ENCODE results near the gene ADRA1B.
"Not testable (repeated sequence)": the region's sequence is repeated elsewhere in the genome, so short reads cannot be mapped to it uniquely, and the experiment has no call there.

Gene ADRA1B

DNA sequence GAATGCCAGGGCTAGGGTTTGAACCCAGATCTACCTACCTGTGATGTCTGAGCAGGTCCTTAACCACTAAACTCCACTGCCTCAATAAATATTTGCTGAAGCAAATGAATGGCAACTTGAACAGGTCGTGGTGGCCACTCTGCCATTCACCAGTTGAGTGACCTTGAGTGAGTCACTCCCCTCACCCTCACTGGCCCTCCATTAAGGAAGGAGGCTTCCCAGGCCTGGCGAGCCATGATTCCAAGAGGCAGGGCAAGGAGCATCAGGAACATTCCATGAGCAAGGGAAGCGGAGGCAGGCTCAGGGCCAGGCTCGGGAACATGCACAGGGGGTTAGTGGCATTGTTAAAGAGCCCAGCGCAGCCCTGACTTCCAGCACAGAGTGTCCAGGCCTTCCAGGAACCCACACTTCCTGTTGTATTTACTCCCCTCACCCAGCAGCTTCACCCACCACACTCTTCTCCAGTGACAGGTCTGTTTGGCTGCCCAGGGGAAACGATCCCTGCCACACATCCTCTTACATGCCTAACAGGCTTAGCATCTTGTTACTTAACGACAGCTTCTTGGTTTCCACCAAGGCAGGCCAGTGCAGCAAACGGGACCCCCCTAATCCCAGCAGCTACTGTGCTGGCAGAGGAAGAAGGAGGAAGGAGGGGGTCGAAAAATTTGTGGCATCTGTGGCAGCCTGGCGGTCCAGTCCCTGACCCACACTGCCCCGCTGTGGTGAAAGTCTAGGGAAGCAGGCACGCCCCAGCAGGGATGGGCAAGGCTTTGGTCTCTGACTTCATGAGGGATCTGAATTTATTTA is 49.0 kb downstream of the ADRA1B start:
- H3K4me1 ChIP-seq (ENCODE audit: control insufficient read depth, insufficient read depth, low read length): no peaks in the 10 kb centered on the region
- H3K36me3 ChIP-seq (ENCODE audit: control insufficient read depth, insufficient read depth, low read length): no peaks in the 10 kb centered on the region
- peaks cover 21% of the 10 kb centered on the region for H3K27me3 ChIP-seq (ENCODE audit: control insufficient read depth, insufficient read depth, low read length, poor library complexity, severe bottlenecking)
- 57 to 62% methylated on average over 12 of the region's 12 CpGs for WGBS, 2 experiments
- no peak overlapping the region for H3K4me3 ChIP-seq (ENCODE audit: insufficient read depth, low read depth, low read length)
- H3K27ac ChIP-seq (ENCODE audit: insufficient read depth, low read depth, low read length, poor library complexity, severe bottlenecking): no peak overlapping the region
- no peaks in the 10 kb centered on the region for H3K9me3 ChIP-seq (ENCODE audit: control insufficient read depth, low read length)

DNA sequence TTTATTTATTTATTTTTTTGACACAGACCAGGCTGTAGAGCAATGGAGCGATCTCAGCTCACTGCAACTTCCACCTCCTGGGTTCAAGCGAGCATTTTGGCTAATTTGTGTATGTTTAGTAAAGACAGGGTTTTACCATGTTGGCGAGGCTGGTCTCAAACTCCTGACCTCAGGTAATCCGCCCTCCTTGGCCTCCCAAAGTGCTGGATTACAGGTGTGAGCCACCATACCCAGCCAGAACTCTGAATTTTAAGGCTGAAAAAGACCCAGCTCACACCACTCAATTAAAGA is 49.5 kb downstream of the ADRA1B start:
- H3K36me3 ChIP-seq (ENCODE audit: control insufficient read depth, insufficient read depth, low read length); H3K27ac ChIP-seq (ENCODE audit: insufficient read depth, low read depth, low read length, poor library complexity, severe bottlenecking); H3K9me3 ChIP-seq (ENCODE audit: control insufficient read depth, low read length); H3K4me3 ChIP-seq (ENCODE audit: insufficient read depth, low read depth, low read length); H3K4me1 ChIP-seq (ENCODE audit: control insufficient read depth, insufficient read depth, low read length): not testable (repeated sequence)
- 76 to 82% methylated on average over 4 of the region's 4 CpGs for WGBS, 2 experiments
- peaks cover 27% of the 10 kb centered on the region for H3K27me3 ChIP-seq (ENCODE audit: control insufficient read depth, insufficient read depth, low read length, poor library complexity, severe bottlenecking)

DNA sequence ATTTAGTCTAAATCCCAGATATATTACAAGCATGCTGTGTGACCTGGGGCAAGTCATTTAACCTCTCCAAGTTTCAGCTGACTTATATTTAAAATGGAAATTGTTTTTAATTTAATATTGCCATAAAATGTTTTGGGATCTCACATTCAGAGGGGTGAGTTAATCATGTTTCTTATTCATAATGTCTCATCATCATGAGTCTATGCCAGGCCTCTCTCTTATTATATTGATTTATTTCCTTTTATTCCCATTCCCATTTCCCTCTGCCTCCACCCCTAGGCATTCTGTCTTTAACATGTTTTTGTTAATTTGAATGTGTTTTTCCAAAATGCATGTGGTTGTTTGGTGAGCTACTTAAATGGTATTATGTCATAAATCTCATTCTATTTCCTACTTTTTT is 53.7 kb downstream of the ADRA1B start:
- Histone ChIP-seq H3K4me3 (ENCODE audit: insufficient read depth, low read depth, low read length) (no peak overlapping the region), H3K4me1 (ENCODE audit: control insufficient read depth, insufficient read depth, low read length) (no peaks in the 10 kb centered on the region), H3K27me3 (ENCODE audit: control insufficient read depth, insufficient read depth, low read length, poor library complexity, severe bottlenecking) (peaks cover 68% of the 10 kb centered on the region), H3K9me3 (ENCODE audit: control insufficient read depth, low read length) (no peaks in the 10 kb centered on the region), H3K36me3 (ENCODE audit: control insufficient read depth, insufficient read depth, low read length) (no peaks in the 10 kb centered on the region), H3K27ac (ENCODE audit: insufficient read depth, low read depth, low read length, poor library complexity, severe bottlenecking) (no peak overlapping the region)

DNA sequence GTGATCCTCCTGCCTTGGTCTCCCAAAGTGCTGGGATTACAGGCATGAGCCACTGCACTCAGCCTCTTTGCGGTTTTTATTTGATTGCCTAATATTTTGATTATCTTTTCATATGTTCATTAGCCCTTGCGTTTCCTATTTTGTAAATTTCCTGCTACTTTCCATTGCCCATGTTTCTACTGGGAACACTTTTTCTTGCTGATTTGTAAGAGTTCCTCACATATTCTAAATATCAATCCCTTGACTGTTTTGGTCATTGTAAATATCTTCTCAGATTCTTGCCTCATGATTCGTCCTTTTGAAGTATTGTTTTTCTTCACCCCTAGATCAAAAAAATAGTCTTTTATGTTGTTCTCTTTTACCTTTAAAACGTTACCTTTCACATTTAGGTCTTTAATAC is 54.8 kb downstream of the ADRA1B start:
- H3K4me1 ChIP-seq (ENCODE audit: control insufficient read depth, insufficient read depth, low read length): no peaks in the 10 kb centered on the region
- H3K9me3 ChIP-seq (ENCODE audit: control insufficient read depth, low read length): no peaks in the 10 kb centered on the region
- no peak overlapping the region for H3K27ac ChIP-seq (ENCODE audit: insufficient read depth, low read depth, low read length, poor library complexity, severe bottlenecking)
- H3K36me3 ChIP-seq (ENCODE audit: control insufficient read depth, insufficient read depth, low read length): no peaks in the 10 kb centered on the region
- WGBS, 2 experiments: 87 to 90% methylated on average over 4 of the region's 4 CpGs
- peaks cover 69% of the 10 kb centered on the region for H3K27me3 ChIP-seq (ENCODE audit: control insufficient read depth, insufficient read depth, low read length, poor library complexity, severe bottlenecking)
- H3K4me3 ChIP-seq (ENCODE audit: insufficient read depth, low read depth, low read length): no peak overlapping the region

DNA sequence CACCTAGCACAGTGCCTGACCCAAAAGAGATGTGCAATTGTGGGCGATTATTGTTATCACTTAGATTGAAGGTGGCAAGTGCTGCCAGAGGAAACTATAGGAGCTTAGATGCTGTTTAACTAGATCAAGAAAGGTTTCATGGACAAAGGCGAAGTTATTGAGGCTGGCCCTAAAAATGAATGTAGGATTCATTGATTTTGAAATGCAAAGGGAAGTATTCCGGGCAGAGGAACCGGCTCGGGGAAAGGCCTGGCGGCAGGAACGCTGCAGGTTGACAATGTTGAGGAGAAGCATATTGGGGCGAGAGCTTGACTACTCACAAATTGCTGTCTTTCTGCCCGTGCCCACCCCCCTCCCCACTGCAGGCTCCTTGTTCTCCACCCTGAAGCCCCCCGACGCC is 55.2 kb downstream of the ADRA1B start:
- Histone ChIP-seq H3K4me1 (ENCODE audit: control insufficient read depth, insufficient read depth, low read length) (no peaks in the 10 kb centered on the region), H3K9me3 (ENCODE audit: control insufficient read depth, low read length) (no peaks in the 10 kb centered on the region), H3K27me3 (ENCODE audit: control insufficient read depth, insufficient read depth, low read length, poor library complexity, severe bottlenecking) (peaks cover 66% of the 10 kb centered on the region), H3K4me3 (ENCODE audit: insufficient read depth, low read depth, low read length) (peak overlapping the region; percentile 35), H3K27ac (ENCODE audit: insufficient read depth, low read depth, low read length, poor library complexity, severe bottlenecking) (no peak overlapping the region), H3K36me3 (ENCODE audit: control insufficient read depth, insufficient read depth, low read length) (no peaks in the 10 kb centered on the region)
- 38 to 45% methylated on average over 11 of the region's 11 CpGs for WGBS, 2 experiments

DNA sequence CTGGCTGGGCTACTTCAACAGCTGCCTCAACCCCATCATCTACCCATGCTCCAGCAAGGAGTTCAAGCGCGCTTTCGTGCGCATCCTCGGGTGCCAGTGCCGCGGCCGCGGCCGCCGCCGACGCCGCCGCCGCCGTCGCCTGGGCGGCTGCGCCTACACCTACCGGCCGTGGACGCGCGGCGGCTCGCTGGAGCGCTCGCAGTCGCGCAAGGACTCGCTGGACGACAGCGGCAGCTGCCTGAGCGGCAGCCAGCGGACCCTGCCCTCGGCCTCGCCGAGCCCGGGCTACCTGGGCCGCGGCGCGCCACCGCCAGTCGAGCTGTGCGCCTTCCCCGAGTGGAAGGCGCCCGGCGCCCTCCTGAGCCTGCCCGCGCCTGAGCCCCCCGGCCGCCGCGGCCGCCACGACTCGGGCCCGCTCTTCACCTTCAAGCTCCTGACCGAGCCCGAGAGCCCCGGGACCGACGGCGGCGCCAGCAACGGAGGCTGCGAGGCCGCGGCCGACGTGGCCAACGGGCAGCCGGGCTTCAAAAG is 55.7 kb downstream of the ADRA1B start:
- H3K36me3 ChIP-seq (ENCODE audit: control insufficient read depth, insufficient read depth, low read length): no peaks in the 10 kb centered on the region
- peak overlapping the region; percentile 35 for H3K4me3 ChIP-seq (ENCODE audit: insufficient read depth, low read depth, low read length)
- no peak overlapping the region for H3K27ac ChIP-seq (ENCODE audit: insufficient read depth, low read depth, low read length, poor library complexity, severe bottlenecking)
- no peaks in the 10 kb centered on the region for H3K4me1 ChIP-seq (ENCODE audit: control insufficient read depth, insufficient read depth, low read length)
- peaks cover 67% of the 10 kb centered on the region for H3K27me3 ChIP-seq (ENCODE audit: control insufficient read depth, insufficient read depth, low read length, poor library complexity, severe bottlenecking)
- no peaks in the 10 kb centered on the region for H3K9me3 ChIP-seq (ENCODE audit: control insufficient read depth, low read length)
- 2% methylated on average over 76 of the region's 76 CpGs for WGBS, 2 experiments

DNA sequence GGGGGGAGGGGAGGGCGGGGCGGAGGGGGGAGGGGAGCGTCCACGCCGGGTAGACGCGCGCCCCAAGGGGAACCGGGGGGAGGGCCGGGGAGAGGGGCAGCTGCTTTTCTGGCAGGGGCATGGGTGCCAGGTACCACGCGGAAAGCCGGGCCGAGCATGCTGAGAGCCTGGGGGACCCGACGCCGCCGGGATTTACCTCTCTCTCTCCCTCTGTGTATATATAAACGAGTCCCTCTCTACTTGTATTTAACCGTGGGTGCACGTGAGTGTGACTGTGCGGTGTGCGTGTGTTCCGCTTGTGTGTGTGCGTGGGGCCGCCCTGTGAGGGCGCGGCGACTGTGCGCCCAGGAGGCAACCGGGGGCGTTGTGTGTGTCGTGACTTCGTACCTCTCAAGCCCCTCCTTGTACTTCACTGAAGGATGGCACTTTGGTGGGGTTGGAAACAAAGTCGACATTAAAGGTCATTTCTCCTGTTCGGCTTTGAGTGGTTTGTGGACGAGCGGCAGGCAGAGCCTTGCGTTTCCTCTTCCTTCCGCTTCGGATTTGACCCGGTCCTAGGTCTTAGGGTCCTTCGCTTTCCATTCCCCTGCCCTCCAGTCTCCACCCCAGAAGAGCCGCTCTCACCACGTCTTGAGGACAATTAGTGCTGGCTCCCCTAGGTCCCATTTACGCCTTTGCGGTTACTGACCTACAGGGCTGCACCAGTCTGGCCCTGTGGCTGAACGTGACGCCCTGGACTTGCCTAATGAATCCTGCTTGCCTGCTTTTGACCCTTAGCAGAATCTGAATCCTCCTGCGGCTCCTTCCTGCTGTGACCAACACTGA is 56.5 kb downstream of the ADRA1B start:
- H3K4me3 ChIP-seq (ENCODE audit: insufficient read depth, low read depth, low read length): no peak overlapping the region
- 66 to 70% methylated on average over 48 to 49 of the region's 50 CpGs for WGBS, 2 experiments
- H3K27me3 ChIP-seq (ENCODE audit: control insufficient read depth, insufficient read depth, low read length, poor library complexity, severe bottlenecking): peaks cover 70% of the 10 kb centered on the region

DNA sequence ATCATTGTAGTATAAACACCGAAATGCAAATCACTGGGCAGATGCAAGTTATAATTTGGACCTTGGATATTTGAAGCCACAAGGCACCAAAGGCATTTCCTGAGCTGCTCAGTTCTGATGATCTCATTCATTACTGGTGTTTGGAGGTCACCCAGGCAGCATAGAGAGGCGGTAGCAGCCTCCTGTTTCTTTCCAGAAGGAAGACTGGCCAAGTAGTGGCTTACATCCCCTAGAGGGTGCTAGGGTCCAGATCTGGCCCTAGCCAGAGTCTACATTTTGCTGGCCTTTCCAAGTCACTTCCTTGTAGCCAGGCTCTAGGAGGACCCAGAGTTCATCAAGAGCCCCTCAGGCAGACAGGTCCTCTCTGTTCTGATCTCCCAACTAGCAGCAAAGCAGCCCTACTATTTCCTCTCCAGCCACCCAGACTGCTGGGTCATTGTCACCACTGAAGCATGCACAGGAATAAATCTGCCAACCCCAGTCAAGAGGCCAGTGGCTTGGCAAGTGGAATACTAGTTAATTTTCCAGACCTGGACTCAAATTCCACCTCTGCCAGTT is 59.3 kb downstream of the ADRA1B start:
- 89 to 90% methylated on average over 2 of the region's 2 CpGs for WGBS, 2 experiments
- H3K4me3 ChIP-seq (ENCODE audit: insufficient read depth, low read depth, low read length): no peak overlapping the region
- H3K36me3 ChIP-seq (ENCODE audit: control insufficient read depth, insufficient read depth, low read length): no peaks in the 10 kb centered on the region
- H3K4me1 ChIP-seq (ENCODE audit: control insufficient read depth, insufficient read depth, low read length): no peaks in the 10 kb centered on the region
- H3K27me3 ChIP-seq (ENCODE audit: control insufficient read depth, insufficient read depth, low read length, poor library complexity, severe bottlenecking): peaks cover 51% of the 10 kb centered on the region
- no peak overlapping the region for H3K27ac ChIP-seq (ENCODE audit: insufficient read depth, low read depth, low read length, poor library complexity, severe bottlenecking)
- H3K9me3 ChIP-seq (ENCODE audit: control insufficient read depth, low read length): no peaks in the 10 kb centered on the region

More for the DNA sequence above, 56.5 kb downstream of the ADRA1B start:
- Histone ChIP-seq H3K36me3 (ENCODE audit: control insufficient read depth, insufficient read depth, low read length) (no peaks in the 10 kb centered on the region), H3K27ac (ENCODE audit: insufficient read depth, low read depth, low read length, poor library complexity, severe bottlenecking) (no peak overlapping the region), H3K4me1 (ENCODE audit: control insufficient read depth, insufficient read depth, low read length) (no peaks in the 10 kb centered on the region), H3K9me3 (ENCODE audit: control insufficient read depth, low read length) (no peaks in the 10 kb centered on the region)

DNA sequence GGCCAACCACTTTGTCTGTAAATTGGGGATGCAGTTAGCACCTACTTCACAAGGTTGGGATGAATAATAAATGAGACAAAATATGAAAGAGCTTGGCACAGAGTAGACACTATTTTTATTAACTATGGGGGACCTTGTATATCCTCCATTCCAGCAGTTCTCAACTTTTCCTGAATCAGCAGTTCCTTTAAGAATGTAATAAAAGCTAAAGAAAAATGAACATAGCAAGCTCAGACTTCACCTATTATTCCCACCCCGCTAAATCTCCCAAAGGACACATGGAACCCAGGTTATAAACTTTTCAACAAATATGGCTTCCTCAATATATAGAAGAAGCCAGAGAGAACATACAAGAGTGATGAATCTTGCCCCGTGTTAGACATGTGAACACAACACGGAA is 60.6 kb downstream of the ADRA1B start:
- Histone ChIP-seq H3K27ac (ENCODE audit: insufficient read depth, low read depth, low read length, poor library complexity, severe bottlenecking) (no peak overlapping the region), H3K4me1 (ENCODE audit: control insufficient read depth, insufficient read depth, low read length) (no peaks in the 10 kb centered on the region), H3K4me3 (ENCODE audit: insufficient read depth, low read depth, low read length) (no peak overlapping the region), H3K27me3 (ENCODE audit: control insufficient read depth, insufficient read depth, low read length, poor library complexity, severe bottlenecking) (peaks cover 38% of the 10 kb centered on the region), H3K9me3 (ENCODE audit: control insufficient read depth, low read length) (no peaks in the 10 kb centered on the region), H3K36me3 (ENCODE audit: control insufficient read depth, insufficient read depth, low read length) (no peaks in the 10 kb centered on the region)
- WGBS, 2 experiments: 92 to 99% methylated on average over 3 of the region's 3 CpGs

DNA sequence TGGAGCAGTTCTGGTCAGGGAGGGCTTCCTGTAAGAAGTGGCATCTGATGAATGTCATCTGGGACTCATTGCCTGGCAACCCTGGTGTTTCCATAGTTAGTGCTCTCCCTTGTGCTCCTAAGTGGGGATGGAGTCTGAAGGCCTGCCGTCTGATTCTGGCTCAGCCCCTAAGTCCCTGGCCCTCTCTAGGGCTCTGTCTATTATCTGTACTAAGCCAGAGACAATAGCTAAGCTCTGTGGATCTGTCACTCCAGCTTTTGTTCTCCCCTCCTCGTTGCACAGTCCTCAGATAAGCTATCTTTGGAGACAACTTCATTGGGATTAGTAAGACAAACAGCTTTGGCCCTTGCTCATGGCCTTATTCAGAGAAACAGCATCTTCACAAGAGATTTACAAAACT is 62.1 kb downstream of the ADRA1B start:
- Histone ChIP-seq H3K9me3 (ENCODE audit: control insufficient read depth, low read length) (no peaks in the 10 kb centered on the region), H3K36me3 (ENCODE audit: control insufficient read depth, insufficient read depth, low read length) (no peaks in the 10 kb centered on the region), H3K27me3 (ENCODE audit: control insufficient read depth, insufficient read depth, low read length, poor library complexity, severe bottlenecking) (peaks cover 23% of the 10 kb centered on the region), H3K4me1 (ENCODE audit: control insufficient read depth, insufficient read depth, low read length) (no peaks in the 10 kb centered on the region), H3K27ac (ENCODE audit: insufficient read depth, low read depth, low read length, poor library complexity, severe bottlenecking) (no peak overlapping the region), H3K4me3 (ENCODE audit: insufficient read depth, low read depth, low read length) (no peak overlapping the region)
- 41 to 50% methylated on average over 2 of the region's 2 CpGs for WGBS, 2 experiments
